K562 (cell line): ENCODE results near the gene FJX1. TPM values are rescaled to one million over a fixed set of nuclear protein-coding genes. Genes with fewer than 3 reads are reported as not detected.
A peak's percentile ranks its signal among the peaks of the same experiment; 100 is the strongest.

Experiments used
- ATAC-seq: fragments of 200-7000 bp; cut with Tn5 transposase; 3 replicates; pipeline ENCODE4 v1.9.1; 2020; ENCODE audit warnings: moderate library complexity
- BruUV-seq: library from RNA; stranded (reverse); fragments of 400-500 nt; replicated peaks from 2 replicates; lab custom pipeline; 2021; lab: Mats Ljungman, UMichigan
- CTCF ChIA-PET: fragments of 300-600 bp; formaldehyde crosslinking; extraction: SDS; loops from one replicate; lab custom pipeline; 2021; ENCODE audit warnings: low intra/inter-chr PET ratio; lab: Yijun Ruan, JAX
- POLR2A ChIA-PET: fragments of 300-600, 350-650 bp; sonication (Branson Sonifier 250); formaldehyde crosslinking; extraction: SDS; loops from one replicate; lab custom pipeline; 2021; ENCODE audit warnings: antibody characterized with exemption, inconsistent platforms; lab: Yijun Ruan, JAX
- DNase-seq, 4 experiments: peaks; one replicate each; pipeline versions ENCODE4 v3.0.0 to v3.0.0-alpha.2; 2011 to 2018; ENCODE audit warnings: low spot score in 3 of 4, mixed read lengths in 3 of 4; ENCODE audit errors: extremely low read depth in 1 of 4
- FAIRE-seq: peaks from 2 replicates; lab custom pipeline; 2011; peaks lifted over from hg19 to GRCh38; lab: Jason Lieb, UNC
- H2AFZ ChIP-seq: 2 replicates; pipeline ENCODE4 v1.6.0; 2011; ENCODE audit warnings: low read depth, low read length, control low read depth, inconsistent platforms
- H3K27ac ChIP-seq: fragments of 200-600 bp; 3 replicates; pipeline ENCODE4 v1.8.0; 2011; ENCODE audit warnings: low read depth, mild to moderate bottlenecking, control low read depth, inconsistent platforms, low read length, moderate library complexity, mixed read lengths; ENCODE audit errors: extremely low read depth
- H3K27me3 ChIP-seq, 2 experiments: fragments of 300-600 bp in 1 of 2; 2 replicates in 1 of 2; 3 replicates in 1 of 2; pipeline versions ENCODE4 v1.6.0 to v1.8.0; 2011; ENCODE audit warnings: inconsistent platforms in 2 of 2, low read length in 2 of 2, mild to moderate bottlenecking in 1 of 2, mixed read lengths in 1 of 2, moderate library complexity in 1 of 2; ENCODE audit not compliant: control insufficient read depth in 2 of 2, insufficient read depth in 2 of 2
- H3K36me3 ChIP-seq: fragments of 300-600 bp; 3 replicates; pipeline ENCODE4 v1.8.0; 2011; ENCODE audit warnings: mild to moderate bottlenecking, low read length, inconsistent platforms; ENCODE audit not compliant: control insufficient read depth, insufficient read depth
- H3K4me1 ChIP-seq, 2 experiments: fragments of 200-600 bp in 1 of 2; replicated peaks in 1 of 2; 2 replicates in 1 of 2; 3 replicates in 1 of 2; pipeline versions ENCODE4 v1.5.1 to v1.8.0; 2011; ENCODE audit warnings: inconsistent platforms in 2 of 2, low read length in 2 of 2, mild to moderate bottlenecking in 1 of 2, mixed read lengths in 1 of 2, moderate library complexity in 1 of 2; ENCODE audit not compliant: control insufficient read depth in 2 of 2, insufficient read depth in 2 of 2
- H3K4me2 ChIP-seq: 2 replicates; pipeline ENCODE4 v1.6.1; 2011; ENCODE audit warnings: low read length, control low read depth, inconsistent platforms, mixed read lengths; ENCODE audit not compliant: insufficient read depth
- H3K4me3 ChIP-seq: fragments of 200-600 bp; sonication (generic), shearing (Covaris generic); 2 replicates; pipeline ENCODE4 v1.5.1; 2016; ENCODE audit warnings: control low read depth, inconsistent platforms
- H3K79me2 ChIP-seq: fragments of 200-600 bp; 3 replicates; pipeline ENCODE4 v1.8.0; 2011; ENCODE audit warnings: low read length, inconsistent platforms; ENCODE audit not compliant: control insufficient read depth, insufficient read depth
- H3K9ac ChIP-seq, 2 experiments: 2 replicates each; pipeline versions ENCODE4 v1.6.0 to v1.6.1; 2011; ENCODE audit warnings: low read depth in 2 of 2, low read length in 2 of 2, control low read depth in 1 of 2, inconsistent platforms in 1 of 2, mild to moderate bottlenecking in 1 of 2, mixed read lengths in 1 of 2; ENCODE audit not compliant: insufficient read depth in 1 of 2
- H3K9me1 ChIP-seq: one replicate; pipeline ENCODE4 v1.6.0; 2011; ENCODE audit warnings: inconsistent platforms, mild to moderate bottlenecking, low read length, moderate library complexity; ENCODE audit not compliant: control insufficient read depth, insufficient read depth
- H3K9me3 ChIP-seq: replicated peaks from 2 replicates; pipeline ENCODE4 v1.5.1; 2011; ENCODE audit warnings: low read depth, low read length, inconsistent platforms; ENCODE audit not compliant: control insufficient read depth, insufficient read depth
- H4K20me1 ChIP-seq: replicated peaks from 2 replicates; pipeline ENCODE4 v1.6.1; 2011; ENCODE audit warnings: low read length, inconsistent platforms, mixed read lengths; ENCODE audit not compliant: control insufficient read depth, insufficient read depth
- C11orf30 ChIP-seq: fragments of 450-650 bp; IDR thresholded peaks from 2 replicates; pipeline ENCODE4 v1.6.1; 2016; ENCODE audit warnings: low read depth, mild to moderate bottlenecking
- FOXM1 ChIP-seq, 2 experiments: fragments of 450-650 bp in 1 of 2; sonication (generic) in 1 of 2; formaldehyde crosslinking in 1 of 2; IDR thresholded peaks; 2 replicates each; pipeline versions ENCODE4 v1.6.1 to v1.9.0; 2017 to 2022; ENCODE audit warnings: low read depth in 2 of 2, mild to moderate bottlenecking in 2 of 2, missing genetic modification reagents in 1 of 2, moderate library complexity in 1 of 2
- MAFF ChIP-seq: IDR thresholded peaks from 2 replicates; pipeline ENCODE4 v1.6.1; 2012; ENCODE audit warnings: low read length, improper control_type of control experiment
- MAFG ChIP-seq: fragments of 450-650 bp; conservative IDR thresholded peaks from 2 replicates; pipeline ENCODE4 v1.6.1; 2016; ENCODE audit warnings: missing genetic modification characterization, missing compliant biosample characterization
- MAFK ChIP-seq: IDR thresholded peaks from 2 replicates; pipeline ENCODE4 v1.6.1; 2011; ENCODE audit warnings: low read length, improper control_type of control experiment
- NFE2 ChIP-seq: IDR thresholded peaks from 2 replicates; pipeline ENCODE4 v1.6.1; 2014; ENCODE audit warnings: antibody characterized with exemption, low read depth
- NR1H2 ChIP-seq: sonication (generic); formaldehyde crosslinking; IDR thresholded peaks from 2 replicates; pipeline ENCODE4 v1.4.0; 2020; ENCODE audit warnings: mild to moderate bottlenecking, missing genetic modification reagents
- SNIP1 ChIP-seq: fragments of 450-650 bp; IDR thresholded peaks from 2 replicates; pipeline ENCODE4 v1.7.1; 2017; ENCODE audit warnings: low read depth, mild to moderate bottlenecking
- TSC22D4 ChIP-seq: fragments of 450-650 bp; IDR thresholded peaks from 2 replicates; pipeline ENCODE4 v1.6.1; 2016; ENCODE audit warnings: missing genetic modification characterization, missing biosample characterization, control low read depth
- U2AF1 ChIP-seq: fragments of 200-400 bp; formaldehyde crosslinking; optimal IDR thresholded peaks from 2 replicates; pipeline ENCODE3; 2017; ENCODE audit warnings: mild to moderate bottlenecking, low read depth, low read length, moderate library complexity
- ZNF316 ChIP-seq: fragments of 450-650 bp; IDR thresholded peaks from 2 replicates; pipeline ENCODE4 v1.6.1; 2016
- WGBS: fragments of 100-300 bp; shearing (Covaris generic); methylation state at CpG from one replicate; pipeline ENCODE4 v1.1.6; 2016; ENCODE audit warnings: low coverage, mixed read lengths; ENCODE audit not compliant: insufficient coverage; ENCODE audit errors: missing lambda C conversion rate; 5-methylcytosine and 5-hydroxymethylcytosine counted together
- in situ Hi-C: fragments of 300-500 bp; cut with MboI; formaldehyde crosslinking; loops from 4 replicates; pipeline ENCODE4 v1.15.0; 2018; ENCODE audit warnings: inconsistent platforms, mixed read lengths
- intact Hi-C: fragments of 100-400 bp; cut with micrococcal nuclease; formaldehyde crosslinking; loops from 2 replicates; pipeline ENCODE4 v1.14.2; 2022
- polyA plus RNA-seq, 8 experiments: library from polyadenylated mRNA; depleted of rRNA in 4 of 8; stranded (reverse) in 5 of 8; unstranded in 3 of 8; fragments of >200 nt; fragmentation: Nextera tagmentation in 2 of 8; fragmentation: Illumina TruSeq in 1 of 8; extraction: Ambion mirVana in 2 of 8; extraction: Trizol in 1 of 8; gene quantifications; 2 replicates each; pipeline versions ENCODE4 v1.2.1 to v1.2.3, GENCODE V29; 2011 to 2014; ENCODE audit warnings: inconsistent platforms in 1 of 8, missing spikeins in 1 of 8
- total RNA-seq, 7 experiments: library from RNA; depleted of rRNA in 6 of 7; stranded (reverse); fragments of >200 nt in 6 of 7; fragmentation: Illumina TruSeq in 2 of 7; extraction: Trizol in 2 of 7; gene quantifications; 2 replicates each; pipeline versions ENCODE4 v1.2.1 to v1.2.3, GENCODE V29; 2011 to 2021; ENCODE audit warnings: low replicate concordance in 1 of 7
- TF ChIP-seq, protein P1 (sequence below): sonication (generic); formaldehyde crosslinking; IDR thresholded peaks from 2 replicates; pipeline ENCODE4 v1.8.0; 2023; ENCODE audit warnings: missing genetic modification reagents, mild to moderate bottlenecking, borderline replicate concordance

Gene FJX1
- total and polyA plus RNA-seq, 9 of the 15 experiments (the other 6 are each of a cell fraction or from before 2014, with no cell fraction given) = 0.10 to 2.7 (median 0.72) TPM

DNA sequence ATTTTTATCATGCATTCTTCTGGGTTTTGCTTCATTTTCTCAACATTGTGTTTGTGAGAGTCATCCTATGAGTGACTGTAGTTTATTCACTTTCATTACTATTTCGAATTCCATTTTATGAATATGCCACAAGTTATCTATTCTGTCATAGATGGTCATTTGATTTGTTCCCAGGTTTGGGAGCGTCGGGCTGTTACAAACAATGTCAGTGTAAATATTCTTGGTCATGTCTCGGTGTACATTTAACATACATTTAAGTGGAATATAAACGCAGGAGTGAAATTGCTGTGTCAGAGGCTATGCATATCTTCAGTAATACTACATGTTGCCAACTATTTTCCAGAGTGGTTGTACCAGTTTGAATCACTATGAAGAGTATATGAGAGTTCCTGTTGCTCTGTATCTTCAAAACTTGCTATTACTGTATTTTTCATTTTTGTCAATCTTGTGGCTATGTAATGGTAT is 46.7 kb downstream of the FJX1 start:
- no TSS peak for BruUV-seq
- in situ Hi-C loops = no loop called here
- Histone ChIP-seq H3K9ac (peak overlapping the region in 1 of 2 experiments; percentile 78; a peak in 2 of 4 replicates), H3K4me2 (peak overlapping the region; percentile 92), H3K9me1 (no peaks in the 10 kb centered on the region), H2AFZ (no peak overlapping the region), H3K36me3 (peaks cover 9% of the 10 kb centered on the region; the same call in 2 of the 3 replicates), H3K4me1 (peaks cover 0 to 16% of the 10 kb centered on the region in 2 experiments; a peak in 3 of 5 replicates), H4K20me1 (no peaks in the 10 kb centered on the region), H3K4me3 (peak overlapping the region; percentile 58), H3K9me3 (no peaks in the 10 kb centered on the region), H3K79me2 (peaks cover 68% of the 10 kb centered on the region), H3K27ac (peak overlapping the region; percentile 29; the same call in 1 of the 3 replicates), H3K27me3 (no peaks in the 10 kb centered on the region; a peak in 1 of 5 replicates)
- ATAC-seq = no peak
- POLR2A ChIA-PET = no interaction called here
- FAIRE-seq = no peak
- peak in 1 of 4 experiments; percentile 25 for DNase-seq
- TF ChIP-seq FOXM1 (IDR thresholded peaks at IDR 0.05; ENCODE audit: low read depth) (no peak), FOXM1 (CRISPR knock-in tag; IDR thresholded peaks at IDR 0.05; ENCODE audit: low read depth) (no peak), MAFF (0 out of 2 replicates have a peak, but pooled peaks have one; percentile 31), NFE2 (peak; percentile 78), ZNF316 (peak; percentile 81), MAFG (tag) (peak; percentile 71), C11orf30 (peak; percentile 82), MAFK (peak; percentile 32; the same call in 1 of the 2 replicates), SNIP1 (no peak), NR1H2 (CRISPR knock-in tag) (no peak), TSC22D4 (tag) (0 out of 2 replicates have a peak, but pooled peaks have one; percentile 54), U2AF1 (no peak)
- TF ChIP-seq, protein P1, sequence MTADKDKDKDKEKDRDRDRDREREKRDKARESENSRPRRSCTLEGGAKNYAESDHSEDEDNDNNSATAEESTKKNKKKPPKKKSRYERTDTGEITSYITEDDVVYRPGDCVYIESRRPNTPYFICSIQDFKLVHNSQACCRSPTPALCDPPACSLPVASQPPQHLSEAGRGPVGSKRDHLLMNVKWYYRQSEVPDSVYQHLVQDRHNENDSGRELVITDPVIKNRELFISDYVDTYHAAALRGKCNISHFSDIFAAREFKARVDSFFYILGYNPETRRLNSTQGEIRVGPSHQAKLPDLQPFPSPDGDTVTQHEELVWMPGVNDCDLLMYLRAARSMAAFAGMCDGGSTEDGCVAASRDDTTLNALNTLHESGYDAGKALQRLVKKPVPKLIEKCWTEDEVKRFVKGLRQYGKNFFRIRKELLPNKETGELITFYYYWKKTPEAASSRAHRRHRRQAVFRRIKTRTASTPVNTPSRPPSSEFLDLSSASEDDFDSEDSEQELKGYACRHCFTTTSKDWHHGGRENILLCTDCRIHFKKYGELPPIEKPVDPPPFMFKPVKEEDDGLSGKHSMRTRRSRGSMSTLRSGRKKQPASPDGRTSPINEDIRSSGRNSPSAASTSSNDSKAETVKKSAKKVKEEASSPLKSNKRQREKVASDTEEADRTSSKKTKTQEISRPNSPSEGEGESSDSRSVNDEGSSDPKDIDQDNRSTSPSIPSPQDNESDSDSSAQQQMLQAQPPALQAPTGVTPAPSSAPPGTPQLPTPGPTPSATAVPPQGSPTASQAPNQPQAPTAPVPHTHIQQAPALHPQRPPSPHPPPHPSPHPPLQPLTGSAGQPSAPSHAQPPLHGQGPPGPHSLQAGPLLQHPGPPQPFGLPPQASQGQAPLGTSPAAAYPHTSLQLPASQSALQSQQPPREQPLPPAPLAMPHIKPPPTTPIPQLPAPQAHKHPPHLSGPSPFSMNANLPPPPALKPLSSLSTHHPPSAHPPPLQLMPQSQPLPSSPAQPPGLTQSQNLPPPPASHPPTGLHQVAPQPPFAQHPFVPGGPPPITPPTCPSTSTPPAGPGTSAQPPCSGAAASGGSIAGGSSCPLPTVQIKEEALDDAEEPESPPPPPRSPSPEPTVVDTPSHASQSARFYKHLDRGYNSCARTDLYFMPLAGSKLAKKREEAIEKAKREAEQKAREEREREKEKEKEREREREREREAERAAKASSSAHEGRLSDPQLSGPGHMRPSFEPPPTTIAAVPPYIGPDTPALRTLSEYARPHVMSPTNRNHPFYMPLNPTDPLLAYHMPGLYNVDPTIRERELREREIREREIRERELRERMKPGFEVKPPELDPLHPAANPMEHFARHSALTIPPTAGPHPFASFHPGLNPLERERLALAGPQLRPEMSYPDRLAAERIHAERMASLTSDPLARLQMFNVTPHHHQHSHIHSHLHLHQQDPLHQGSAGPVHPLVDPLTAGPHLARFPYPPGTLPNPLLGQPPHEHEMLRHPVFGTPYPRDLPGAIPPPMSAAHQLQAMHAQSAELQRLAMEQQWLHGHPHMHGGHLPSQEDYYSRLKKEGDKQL (CRISPR knock-in tag) = no peak
- intact Hi-C loops = no loop called here
- CTCF ChIA-PET = no interaction called here
- WGBS = 1% methylated on average over 5 of the region's 5 CpGs
